ENCODE data around the gene OLFM3.

The OLFM3 gene

DNA sequence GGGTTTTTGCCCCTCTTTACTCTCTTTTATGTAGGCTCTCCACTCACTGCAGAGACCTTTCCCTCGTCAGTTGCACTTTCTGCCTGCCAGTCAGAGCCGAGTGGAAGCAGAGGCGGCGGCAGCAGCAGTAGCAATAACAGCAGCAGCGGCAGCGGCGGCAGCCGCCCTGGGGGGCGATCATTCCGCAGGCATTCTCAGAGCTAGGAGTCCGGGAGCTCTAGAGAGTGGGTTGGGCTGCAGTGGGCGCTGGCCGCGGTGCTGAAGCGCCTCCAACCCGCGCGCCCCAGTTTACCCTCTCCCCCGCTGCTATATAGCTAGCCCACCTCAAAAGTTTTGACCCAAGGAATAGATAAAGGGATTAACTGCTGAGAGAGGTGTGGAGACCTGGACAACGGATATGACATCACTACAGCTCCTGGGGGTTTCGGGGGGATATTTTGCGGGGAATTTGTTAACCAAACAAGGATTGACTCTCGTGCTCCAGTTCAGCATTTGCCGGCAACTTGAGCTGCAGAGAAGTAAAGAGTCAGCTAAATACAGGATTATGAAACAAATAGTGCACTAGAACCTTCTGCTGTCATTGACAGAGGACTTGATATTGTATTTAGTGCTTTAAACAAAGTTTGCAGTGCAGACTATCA lies at the start of gene OLFM3:
Gene OLFM3, minus strand, starts transcription at position 102 of the 641 bp plus-strand sequence.
- DNase-seq (ENCODE audit: low read depth, low spot score) = no peak

- no peak for DNase-seq (ENCODE audit: low read depth, low spot score)
These were observed 49.0 kb upstream of the OLFM3 start for GRCh38 chr1:102045752-102046151.

DNA sequence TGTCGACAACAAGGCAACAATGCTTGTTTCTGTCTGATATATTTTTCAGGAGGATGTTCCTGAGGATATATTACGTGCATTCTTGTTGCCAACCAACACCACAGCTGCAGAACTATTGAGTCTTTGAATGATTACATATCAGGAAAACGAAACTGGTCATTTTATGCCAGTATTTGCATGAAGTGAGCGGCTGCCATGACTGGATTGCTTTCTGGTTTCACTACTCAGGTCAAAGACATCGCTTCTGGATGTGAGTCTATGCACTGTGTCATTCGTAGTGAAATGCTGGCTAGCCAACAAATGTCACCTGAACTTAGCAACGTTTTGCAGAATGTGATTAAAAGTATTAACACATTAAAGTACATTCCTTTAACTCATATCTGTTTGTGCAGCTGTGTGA lies 35.8 kb upstream of the OLFM3 start:
- DNase-seq (ENCODE audit: low read depth, low spot score) = no peak

DNA sequence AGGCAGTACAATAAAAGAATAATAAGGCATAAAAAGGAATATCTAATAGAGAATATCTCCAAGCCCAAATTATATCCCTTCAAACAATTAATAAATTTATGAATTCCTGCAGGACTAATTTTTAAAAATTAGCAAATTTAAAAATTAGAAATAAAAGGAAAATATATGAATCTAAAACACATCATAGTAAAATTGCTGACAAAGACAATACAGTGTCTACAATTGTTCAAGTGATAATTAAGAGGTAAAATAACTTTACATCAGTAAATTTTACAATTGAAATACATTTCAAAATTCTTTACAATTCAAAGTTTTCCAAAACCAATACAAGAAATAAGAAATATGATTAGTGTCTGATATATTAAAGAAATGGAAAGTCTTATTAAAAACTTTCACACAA lies 22.8 kb upstream of the OLFM3 start:
- no peak for DNase-seq (ENCODE audit: low read depth, low spot score)

DNA sequence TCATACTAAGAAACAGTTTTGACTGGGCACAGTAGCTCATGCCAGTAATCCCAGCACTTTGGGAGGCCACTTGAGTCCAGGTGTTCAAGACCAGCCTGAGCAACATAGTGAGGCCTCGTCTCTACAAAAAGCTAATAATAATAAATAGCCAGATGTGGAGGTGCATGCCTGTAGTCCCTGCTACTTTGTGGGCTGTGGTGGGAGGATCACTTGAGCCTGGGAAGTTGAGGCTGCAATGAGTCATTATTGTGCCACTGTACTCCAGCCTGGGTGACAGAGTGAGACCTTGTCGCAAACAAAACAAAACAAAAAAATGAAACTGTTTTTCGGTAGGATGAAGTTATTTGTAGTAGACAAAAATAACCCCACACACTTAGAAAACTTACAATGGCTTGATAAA lies 19.0 kb upstream of the OLFM3 start:
- DNase-seq (ENCODE audit: low read depth, low spot score) = no peak

DNA sequence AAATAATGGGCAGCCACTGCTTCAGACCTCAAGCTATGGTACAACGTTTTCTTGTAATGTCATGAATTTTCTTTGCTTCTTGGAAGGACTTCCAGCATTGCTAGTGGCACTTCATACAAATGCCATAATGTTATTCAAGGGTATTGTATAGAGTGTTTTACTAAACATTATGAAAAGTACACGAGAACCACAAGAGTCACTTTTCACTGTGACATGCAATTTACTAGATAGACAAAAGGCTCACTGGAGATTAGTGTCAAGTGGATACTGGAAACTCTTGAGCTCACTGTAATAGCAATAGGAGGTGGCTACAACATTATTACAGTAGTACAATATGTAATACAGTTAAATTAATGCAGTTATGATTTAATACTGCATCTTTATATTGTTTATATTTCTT lies 5.3 kb upstream of the OLFM3 start:
- no peak for DNase-seq (ENCODE audit: low read depth, low spot score)

DNA sequence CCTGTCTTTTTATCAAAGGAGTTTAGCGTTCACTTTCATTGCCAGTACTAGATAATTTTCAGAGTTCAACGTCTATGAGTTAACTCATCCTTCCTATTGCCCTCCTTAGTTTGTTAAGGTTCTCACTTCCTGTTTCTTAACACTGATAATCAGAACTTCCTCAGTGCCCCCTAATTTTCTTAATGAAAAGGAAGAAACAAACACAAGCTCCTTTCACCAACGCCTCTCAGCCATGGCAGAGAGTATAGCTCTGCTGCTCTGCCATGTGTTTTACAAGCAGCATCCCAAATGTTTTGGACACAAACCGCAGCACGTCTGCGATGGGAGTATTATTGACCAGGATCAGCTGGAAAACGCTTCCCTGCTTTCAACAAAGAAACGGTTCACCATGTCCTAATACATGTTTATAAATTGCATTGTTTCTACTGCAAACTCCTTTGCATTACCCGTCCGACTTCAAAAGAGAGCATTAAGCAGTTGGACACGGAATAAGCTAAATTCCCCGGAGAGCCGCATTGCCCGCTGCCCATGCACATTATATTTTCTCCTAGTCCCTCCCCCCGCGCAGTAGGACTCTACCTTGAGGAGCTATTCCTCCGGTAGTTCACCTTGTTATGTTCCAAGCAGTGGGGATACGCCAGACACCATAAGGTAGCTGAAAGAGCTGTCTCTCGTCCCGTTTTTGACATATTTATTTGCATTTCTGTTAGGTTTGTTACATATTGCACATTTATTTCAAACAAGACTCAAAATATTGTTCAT lies 561 bp downstream of the OLFM3 start:
- DNase-seq (ENCODE audit: low read depth, low spot score) = no peak

- no peak for DNase-seq (ENCODE audit: low read depth, low spot score)
These were observed 3.0 kb downstream of the OLFM3 start for GRCh38 chr1:101993710-101994109.

DNA sequence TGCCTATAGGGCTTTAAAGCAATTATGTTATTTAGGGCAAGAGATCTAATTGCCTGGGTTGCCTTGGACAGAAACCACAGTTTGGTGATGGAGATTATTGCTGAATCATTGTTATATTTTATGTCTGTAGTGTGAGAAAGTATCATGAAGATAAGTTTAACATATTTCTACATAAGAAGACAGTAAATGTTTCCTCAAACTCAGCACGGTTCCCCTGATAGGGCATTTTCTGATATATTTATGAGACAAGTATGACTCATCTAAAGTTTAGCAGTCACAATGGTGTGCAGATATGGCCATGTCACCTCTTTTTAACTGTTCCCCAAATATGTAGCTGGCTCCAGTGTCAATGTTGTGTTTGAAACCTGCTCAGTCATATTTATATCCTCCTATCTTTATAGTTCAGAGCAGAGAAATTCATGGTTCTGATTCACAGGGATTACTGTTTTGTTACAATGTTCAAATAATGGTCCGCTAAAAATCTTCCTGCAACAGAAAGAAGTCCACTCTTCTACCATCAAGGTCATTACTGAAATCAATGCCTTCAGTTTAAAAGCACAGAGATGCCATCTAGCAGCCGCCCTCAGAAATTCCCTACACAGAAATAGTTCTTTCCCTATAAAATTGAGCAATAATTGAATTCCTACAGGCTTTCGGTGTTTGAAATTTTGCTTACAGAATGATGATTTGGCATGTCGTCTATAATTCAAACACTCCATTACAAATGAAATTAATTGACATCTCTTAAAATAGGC lies 3.7 kb downstream of the OLFM3 start:
- DNase-seq (ENCODE audit: low read depth, low spot score) = no peak

DNA sequence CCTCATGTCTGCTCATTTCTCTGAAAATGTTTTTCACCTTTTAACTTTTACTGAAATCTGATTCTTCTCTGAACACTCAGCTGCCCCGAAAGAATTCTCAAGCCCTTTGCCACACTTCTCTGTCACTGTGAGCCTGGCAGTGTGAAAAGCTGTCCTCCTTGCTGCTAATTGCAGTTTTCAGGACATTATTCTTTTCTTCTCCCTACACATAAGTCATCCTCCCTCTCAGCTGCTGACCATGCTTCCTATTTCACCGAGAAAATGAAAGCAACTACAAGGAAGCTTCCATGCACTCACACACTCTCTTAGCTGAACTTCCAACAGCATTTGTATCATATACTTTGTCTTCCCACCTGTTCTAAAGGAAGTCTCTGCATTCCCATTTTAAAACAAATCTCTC lies 15.8 kb downstream of the OLFM3 start:
- DNase-seq (ENCODE audit: low read depth, low spot score) = no peak

- no peak for DNase-seq (ENCODE audit: low read depth, low spot score)
These were observed 19.5 kb downstream of the OLFM3 start for GRCh38 chr1:101977266-101977665.

- no peak for DNase-seq (ENCODE audit: low read depth, low spot score)
These were observed 20.6 kb downstream of the OLFM3 start for GRCh38 chr1:101976161-101976560.

DNA sequence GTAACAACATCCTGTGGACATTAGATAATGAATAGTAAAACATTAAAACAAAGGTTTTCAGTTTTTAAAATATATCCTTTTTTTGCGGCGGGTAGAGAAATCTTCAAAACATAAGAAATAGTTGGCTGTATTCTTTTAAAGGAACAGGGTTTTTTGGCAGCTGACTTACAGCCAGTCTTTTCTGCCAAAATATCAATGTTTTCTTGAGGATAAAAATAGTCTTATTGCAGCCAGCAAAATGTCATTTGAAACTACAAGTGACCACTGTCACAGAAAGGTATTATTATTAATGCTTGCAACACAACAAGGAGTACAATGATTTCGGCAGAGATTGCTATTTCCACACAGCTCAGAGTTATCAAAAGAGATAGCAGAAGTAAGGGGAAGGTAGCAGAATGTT lies 21.4 kb downstream of the OLFM3 start:
- DNase-seq (ENCODE audit: low read depth, low spot score) = no peak

DNA sequence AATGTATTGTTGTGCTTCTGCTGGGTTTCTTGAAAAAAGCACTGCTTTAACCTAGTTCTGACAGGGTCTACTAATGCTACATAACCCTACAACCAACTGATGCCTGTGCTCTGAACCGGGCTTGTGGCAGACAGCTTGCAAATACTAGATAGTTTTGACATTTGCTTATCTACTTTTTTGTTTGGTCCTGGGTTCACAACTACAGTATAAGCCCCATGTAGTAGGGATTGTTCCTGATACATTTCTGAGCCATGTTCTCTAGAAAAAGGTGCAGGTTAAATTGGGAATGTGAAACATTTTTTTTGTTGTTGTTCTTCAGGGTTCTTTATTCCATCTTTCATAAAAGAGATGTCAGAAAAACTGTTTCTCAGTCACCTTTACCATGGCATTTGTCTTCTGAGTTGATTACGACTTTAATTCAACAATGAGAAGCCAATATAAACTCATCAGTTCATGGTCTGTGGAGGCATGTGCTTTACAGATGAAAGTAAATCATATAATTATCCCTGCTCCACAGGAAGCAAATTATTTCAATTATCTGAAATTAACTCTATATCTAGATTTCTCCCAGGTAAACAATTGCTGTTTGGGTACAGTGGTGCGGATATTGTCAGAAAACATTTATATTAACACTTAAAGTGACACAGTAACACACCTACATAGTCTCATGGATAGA lies 22.0 kb downstream of the OLFM3 start:
- no peak for DNase-seq (ENCODE audit: low read depth, low spot score)

- DNase-seq (ENCODE audit: low read depth, low spot score) = no peak
These were observed 25.4 kb downstream of the OLFM3 start for GRCh38 chr1:101971304-101971703.

- DNase-seq (ENCODE audit: low read depth, low spot score) = no peak
These were observed 28.9 kb downstream of the OLFM3 start for GRCh38 chr1:101967871-101968270.

DNA sequence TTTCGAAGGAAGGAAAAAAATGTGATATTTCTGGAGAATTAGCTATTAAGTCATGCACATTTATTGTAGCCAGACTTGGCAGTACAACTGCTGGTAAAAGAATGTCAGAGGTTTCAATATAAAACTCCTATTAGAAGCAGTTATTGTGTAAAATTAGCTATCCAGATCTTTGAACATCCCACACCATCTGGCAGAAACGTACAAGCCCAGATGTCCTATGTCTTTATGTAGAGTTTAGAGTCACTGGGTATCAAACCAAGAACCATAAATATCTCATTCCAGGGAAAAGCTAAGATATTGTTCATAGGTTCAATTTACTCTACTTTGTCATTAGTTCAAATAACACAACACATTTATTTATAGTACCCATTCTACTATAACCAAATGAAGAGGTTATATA lies 31.4 kb downstream of the OLFM3 start:
- DNase-seq (ENCODE audit: low read depth, low spot score) = no peak

GRCh38 chr1:101964708-101965107 lies 32.0 kb downstream of the OLFM3 start:
- DNase-seq (ENCODE audit: low read depth, low spot score) = no peak

DNA sequence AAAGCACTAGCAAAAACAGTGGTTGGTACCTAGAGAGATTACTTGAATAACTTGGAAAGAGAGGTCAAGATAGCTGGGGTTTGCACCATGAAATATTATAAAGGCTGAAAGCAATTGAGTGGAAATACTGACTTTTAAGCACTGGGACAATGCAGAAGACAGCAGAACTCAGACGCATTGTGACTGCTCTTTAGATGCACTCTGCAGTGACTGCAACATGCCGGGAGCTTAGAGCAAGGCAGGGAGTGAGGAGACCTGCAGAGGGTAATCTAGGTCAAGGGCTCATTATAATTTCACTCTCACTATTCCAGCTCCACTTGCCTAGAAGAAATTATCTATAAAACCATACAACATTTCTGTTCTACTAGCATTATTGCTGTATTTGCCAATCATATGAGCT lies 36.6 kb downstream of the OLFM3 start:
- no peak for DNase-seq (ENCODE audit: low read depth, low spot score)

DNA sequence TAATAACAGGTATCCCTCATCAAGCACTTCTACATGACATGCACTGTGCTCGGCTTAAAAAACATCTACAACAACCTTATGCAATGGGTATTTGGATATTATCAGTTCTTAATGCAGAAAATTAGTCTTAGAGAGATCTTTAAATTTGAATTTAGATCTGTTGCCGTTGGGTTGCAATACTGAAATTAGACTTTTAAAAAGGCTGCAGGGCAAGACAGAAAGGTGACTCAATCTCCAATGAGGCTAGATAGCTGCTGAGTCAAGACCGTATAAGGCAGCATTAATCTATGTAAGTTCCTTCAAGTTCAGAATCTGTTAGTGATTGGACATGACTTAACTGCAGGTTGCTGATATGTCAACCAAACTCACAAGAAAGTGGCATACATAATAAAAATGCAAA lies 37.3 kb downstream of the OLFM3 start:
- DNase-seq (ENCODE audit: low read depth, low spot score) = no peak

DNA sequence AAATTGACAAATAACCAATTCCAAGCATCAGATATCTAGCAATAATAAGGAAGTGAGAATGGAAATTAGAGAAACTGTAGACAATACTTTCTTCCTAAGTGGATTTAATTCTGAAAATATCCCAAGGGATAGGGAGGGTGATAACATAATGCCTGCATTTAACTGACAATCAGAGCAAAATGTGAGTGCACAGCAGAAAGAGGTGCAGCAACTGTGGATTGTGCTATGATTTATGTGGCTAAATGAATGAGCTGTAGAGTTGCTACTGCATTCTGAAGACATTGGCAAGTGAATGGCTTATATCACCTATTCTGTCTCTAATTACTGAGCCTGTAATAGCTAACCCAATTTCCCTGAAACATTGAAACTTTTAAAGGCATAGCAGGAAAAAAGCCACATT lies 39.0 kb downstream of the OLFM3 start:
- DNase-seq (ENCODE audit: low read depth, low spot score) = no peak

GRCh38 chr1:101953623-101954022 lies 43.1 kb downstream of the OLFM3 start:
- no peak for DNase-seq (ENCODE audit: low read depth, low spot score)
